Stimulated activated CD4-positive, alpha-beta T cell treated with anti-CD3 and anti-CD28 coated beads, Interleukin-12 subunit alpha, Interleukin-12 subunit beta, amount 100 ng/mL, for 24 hours (primary cell): ENCODE results near the gene ADAM33.

Experiments
- DNase-seq, 2 experiments: peaks; one replicate each; pipeline ENCODE4 v3.0.0-alpha.2; 2020; ENCODE audit warnings: low read depth in 2 of 2

The ADAM33 gene

GRCh38 chr20:3669710-3670367 is 12.0 kb downstream of the ADAM33 start:
- DNase-seq = no peak

- DNase-seq = no peak
These were observed 14.3 kb downstream of the ADAM33 start for GRCh38 chr20:3667434-3668037.

DNA sequence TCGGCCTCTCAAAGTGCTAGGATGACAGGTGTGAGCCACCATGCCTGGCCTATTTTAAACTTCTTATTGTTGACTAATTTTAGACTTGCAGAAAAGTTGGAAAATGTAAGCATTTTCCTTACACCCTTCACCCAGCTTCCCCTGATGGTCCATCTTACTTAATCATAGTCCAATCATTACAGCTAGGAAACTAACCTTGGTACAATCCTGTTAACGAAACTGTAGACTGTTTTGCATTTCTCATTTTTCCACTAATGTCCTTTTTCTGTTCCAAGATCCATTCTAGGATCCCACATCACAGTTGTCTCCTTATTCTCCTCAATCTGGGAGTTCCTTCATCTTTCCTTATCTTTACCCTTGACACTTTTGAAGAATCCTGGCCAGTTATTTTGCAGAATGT is 18.0 kb downstream of the ADAM33 start:
- no peak for DNase-seq

GRCh38 chr20:3663031-3663701 is 18.6 kb downstream of the ADAM33 start, which contains the start of gene GFRA4:
Gene GFRA4, minus strand, starts transcription at chr20:3663399. Its CDS starts 0 bp downstream, at chr20:3663399.
- no peak for DNase-seq

DNA sequence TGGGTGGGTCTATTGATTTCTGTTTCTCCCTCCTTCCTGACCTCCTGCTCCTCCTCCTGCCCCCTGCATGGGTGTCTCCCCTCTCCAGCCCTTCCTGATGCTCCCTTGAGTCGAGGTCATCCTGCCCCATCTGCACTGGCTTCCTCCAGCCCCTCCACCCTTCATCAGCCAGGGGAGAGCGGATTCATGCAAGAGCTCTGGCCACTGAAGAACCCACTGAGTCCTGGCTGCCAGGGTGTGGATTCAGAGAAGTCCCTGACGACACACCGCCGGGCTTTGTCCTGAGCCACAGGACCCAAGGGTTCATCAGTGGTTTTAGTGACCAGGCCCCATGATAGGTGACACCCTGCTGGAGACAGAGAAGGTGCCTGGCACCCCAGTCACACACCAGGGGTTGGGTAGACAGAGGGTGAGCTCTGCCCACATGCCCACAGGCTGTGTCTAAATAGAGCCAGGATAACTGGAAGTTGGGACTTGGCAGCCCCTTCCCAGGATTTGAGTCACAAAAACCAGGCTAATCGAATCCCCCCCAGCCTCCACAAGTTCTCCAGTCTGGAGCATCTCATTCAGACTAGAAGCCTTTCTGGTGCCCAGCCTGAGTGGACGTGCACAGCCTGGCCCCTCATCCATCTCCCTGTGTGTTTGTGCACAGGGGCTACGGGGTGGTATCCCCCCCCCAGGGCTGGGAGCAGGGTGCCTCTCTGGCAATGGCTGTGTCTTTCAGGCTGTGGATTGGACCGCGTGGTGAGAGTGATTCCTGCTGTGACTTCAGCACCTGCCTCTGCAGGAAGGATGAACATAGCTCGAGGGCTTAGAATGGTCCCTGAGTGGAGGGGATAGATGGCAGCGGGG is 19.8 kb downstream of the ADAM33 start:
- DNase-seq = no peak

- DNase-seq = no peak
These were observed 20.6 kb downstream of the ADAM33 start for GRCh38 chr20:3661060-3661813.

DNA sequence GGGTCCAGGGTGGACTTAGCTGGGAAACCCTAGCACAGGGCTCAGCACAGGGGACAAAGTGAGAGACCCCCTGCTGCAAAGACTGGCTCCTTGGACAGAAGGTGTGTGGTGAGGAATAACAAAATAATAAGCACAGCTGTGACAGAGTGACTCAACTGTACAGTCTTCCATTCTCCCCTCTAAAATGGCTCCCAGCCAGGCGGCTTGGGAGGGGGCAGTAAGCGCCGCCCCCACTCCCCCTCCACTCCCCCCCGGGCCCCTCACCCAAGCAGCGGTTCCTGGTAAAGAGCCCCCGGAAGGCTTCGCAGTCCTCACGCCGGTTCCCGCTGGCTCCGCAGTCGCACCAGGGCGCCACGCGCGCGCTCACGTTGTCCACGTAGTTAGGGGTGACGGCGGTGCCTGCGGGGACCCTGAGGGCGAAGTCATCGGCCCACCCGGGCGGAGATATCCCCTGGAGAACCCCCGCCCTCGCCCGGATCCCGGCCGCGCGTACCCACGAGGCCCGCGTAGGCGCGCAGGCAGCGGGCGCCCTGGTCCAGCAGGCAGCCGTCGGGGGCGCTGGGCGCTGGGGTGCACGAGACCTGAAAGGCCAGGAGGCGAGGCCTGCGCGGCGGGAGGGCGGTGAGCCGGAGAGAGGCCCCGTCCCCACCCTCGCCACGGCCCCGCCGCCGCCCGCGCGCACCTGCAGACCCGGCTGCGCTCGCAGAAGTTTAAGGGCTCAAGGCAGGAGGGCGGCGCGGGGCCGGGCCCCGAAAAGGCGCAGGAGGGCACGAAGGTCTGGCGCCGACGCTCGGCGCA is 21.3 kb downstream of the ADAM33 start:
- no peak for DNase-seq

- DNase-seq = no peak
These were observed 22.1 kb downstream of the ADAM33 start for GRCh38 chr20:3659492-3660261.

- no peak for DNase-seq
These were observed 22.9 kb downstream of the ADAM33 start for GRCh38 chr20:3658716-3659491.

- DNase-seq = no peak
These were observed 23.6 kb downstream of the ADAM33 start for GRCh38 chr20:3658019-3658715.

DNA sequence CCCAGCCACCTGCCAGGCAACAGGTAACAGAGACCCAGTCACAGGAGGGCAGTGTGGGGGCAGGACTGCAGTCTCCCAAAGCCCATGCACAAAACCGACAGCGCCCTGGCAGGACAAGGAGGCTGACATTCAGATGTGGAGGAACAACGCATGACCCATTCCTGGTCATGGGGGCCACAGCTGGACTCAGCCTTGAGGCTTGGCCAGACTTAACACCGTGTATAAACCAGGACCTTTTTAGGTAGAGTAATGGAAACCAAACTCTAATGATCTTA is 26.7 kb downstream of the ADAM33 start:
- DNase-seq = no peak

DNA sequence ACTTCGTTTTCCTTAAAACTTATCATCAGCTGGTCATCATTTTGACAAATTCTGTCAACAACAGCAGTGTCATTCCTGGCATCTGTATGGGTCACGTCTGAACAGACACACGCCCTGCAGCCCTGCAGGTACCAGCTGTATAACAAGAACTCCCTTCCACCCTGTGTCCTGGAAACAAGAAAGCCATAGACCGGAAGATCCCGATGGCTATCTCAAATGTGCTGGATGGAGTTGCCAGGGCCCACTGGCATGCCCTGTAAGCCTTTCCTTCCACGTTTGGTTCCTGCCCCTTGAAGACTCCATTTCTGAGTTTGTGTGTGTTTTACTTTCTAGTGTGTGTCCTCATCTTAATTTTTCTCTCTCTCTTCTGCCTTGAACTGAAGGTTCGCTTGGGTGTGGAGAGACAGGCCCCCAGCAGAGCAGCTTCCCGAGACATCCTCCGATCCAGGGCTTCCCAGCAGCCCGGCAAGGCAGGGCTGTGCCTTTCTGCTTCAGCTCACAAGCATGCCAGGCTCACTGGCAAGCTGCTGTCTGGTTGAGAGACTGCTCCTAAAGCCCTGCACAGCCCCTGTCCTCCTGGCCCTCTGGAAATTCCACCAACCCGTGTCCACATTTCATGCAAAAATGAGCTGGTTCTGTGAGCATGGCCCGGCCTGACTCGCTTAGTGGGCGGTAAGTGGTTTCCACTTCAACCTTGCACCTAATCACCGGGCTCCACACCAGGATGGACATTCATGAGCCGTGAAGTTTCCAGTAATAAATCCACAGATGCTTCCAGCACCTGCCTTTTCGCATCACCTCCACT is 27.3 kb downstream of the ADAM33 start:
- no peak for DNase-seq

DNA sequence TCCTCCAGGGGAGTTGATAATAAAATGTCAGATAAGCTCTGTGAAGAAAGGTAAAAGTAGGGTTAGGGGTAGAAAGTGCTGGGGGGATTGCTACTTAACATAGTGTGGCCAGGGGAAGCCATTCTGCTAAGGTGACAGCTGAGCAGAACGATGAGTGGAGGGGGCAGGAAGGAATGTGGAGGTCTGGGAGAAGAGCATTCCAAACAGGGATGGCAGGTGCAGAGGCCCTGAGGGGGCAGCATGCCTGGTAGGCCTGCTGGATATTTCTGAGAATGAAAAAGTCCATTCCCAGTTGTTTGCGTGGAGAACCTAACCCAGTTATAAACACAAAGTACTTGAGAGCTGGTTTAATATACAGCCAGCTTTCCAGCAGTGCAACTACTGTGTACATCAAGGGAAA is 27.9 kb downstream of the ADAM33 start:
- DNase-seq = no peak

DNA sequence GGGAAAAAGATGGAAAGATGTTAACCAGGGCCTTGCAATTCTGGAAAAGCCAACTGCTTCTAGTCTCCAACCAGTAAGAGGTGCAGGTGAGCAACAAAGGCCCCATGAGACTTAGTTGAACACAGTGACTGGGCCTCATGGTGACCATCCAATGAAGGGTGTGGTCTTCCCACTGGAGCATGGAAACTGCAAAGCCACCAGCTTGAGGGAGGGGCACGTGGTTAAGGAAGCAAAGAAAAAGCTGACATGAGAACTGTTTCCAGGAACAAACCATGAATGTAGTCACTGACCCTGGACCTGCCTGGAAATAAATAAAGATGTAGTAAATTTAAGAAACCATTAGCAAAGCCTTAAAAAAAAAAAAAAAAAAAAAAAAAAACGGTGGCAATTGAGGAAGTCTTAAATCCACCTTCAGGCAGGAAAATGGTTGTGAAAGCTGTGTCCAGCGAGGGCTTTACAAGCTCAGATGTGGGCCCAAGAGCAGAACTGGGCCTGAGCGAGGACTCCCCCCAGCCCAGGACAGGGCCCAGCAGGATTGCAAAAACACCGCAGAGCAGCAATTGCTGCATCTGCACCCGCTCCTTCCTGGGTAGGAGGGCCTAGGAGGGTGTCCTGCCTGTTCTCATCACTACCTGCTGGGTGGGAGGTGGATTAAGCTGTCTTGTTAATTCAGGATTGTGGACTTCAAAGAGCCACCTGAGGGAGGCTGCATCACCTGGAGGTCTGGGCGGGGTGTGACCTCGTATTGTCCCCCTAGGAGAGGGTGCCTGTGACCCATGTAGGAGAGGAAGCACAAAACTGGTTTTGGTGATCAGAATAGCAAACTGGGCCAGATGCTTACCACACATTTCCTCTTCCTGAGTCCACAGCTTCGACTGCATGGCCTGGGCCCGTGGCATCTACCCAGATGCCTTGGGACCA is 28.9 kb downstream of the ADAM33 start:
- no peak for DNase-seq

DNA sequence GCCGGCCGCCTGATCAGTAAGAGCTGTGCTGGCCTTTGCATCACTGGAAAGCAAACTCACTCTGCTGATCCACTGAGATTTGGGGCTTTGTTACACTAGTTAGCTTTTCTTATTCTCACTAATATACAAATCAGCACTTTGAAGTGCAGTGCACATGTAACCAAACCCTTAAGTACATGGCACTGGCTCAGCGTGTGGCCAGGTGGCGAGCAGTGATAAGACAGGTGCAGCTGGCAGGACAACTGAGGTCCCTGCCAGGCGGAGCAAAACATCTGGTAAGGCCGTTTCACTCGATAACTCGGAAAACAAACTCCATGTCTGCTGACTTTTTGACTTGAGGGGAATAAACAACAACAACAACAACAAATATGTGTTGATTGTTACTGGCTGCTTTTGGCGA is 29.6 kb downstream of the ADAM33 start:
- no peak for DNase-seq

DNA sequence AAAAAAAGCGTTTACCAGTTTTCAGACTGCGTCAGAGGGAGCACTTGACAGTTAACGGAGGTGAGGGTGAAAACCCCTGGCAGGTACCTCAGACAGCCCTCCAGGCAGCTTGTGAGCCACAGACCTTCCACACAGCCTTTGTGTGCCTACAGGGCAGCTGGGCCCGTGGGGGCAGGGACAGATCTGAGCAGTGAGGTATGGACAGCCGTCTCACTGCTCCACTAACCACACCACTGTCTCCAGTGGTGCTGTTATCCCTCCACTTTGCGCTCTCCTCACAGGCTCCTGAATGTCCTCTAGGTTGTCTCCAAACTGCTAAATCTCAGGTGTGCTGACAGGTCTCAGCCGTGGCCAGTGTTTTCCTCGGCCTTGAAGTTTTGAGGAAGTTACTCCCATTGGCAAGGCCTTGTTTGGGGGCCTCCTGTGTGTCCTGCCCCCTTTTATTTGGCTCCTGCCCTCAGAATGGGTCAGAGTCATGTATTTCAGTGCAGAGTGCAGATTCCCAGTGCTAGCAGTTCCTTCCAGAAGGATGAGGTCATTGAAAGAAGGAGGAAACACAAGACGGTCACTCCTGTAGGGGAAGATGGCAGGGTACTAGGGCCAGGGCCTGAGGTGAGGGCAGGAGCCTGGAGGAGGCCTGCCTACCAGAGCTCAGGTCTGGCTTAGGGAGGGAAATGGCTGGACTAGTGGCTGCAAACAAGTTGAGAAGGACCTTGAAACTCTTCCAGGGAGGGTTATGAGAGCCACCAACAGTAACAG is 30.4 kb downstream of the ADAM33 start:
- no peak for DNase-seq
